GM23248 (cell line): Measurements from ENCODE around the gene RPS6KA5. TPM values are rescaled to one million over a fixed set of nuclear protein-coding genes. Genes with fewer than 3 reads are reported as not detected.
"Not testable (repeated sequence)": the region's sequence is repeated elsewhere in the genome, so short reads cannot be mapped to it uniquely, and the experiment has no call there.

Source experiments
- DNase-seq: peaks from one replicate; pipeline ENCODE4 v3.0.0-alpha.2; 2015
- H2AFZ ChIP-seq: fragments of 200-600 bp; sonication (generic); 2 replicates; pipeline ENCODE4 v1.6.1; 2016; ENCODE audit warnings: antibody characterized with exemption
- H3F3A ChIP-seq: fragments of 200-600 bp; sonication (generic); 2 replicates; pipeline ENCODE4 v1.6.1; 2016; ENCODE audit warnings: mild to moderate bottlenecking, antibody characterized with exemption, mixed run types; ENCODE audit not compliant: insufficient read depth
- H3K27ac ChIP-seq: fragments of 200-600 bp; sonication (generic); 2 replicates; pipeline ENCODE4 v1.5.1; 2016; ENCODE audit warnings: mild to moderate bottlenecking
- H3K27me3 ChIP-seq: fragments of 200-600 bp; sonication (generic); replicated peaks from 2 replicates; pipeline ENCODE4 v1.6.1; 2016; ENCODE audit warnings: mild to moderate bottlenecking; ENCODE audit not compliant: insufficient read depth
- H3K36me3 ChIP-seq: fragments of 200-600 bp; sonication (generic); 2 replicates; pipeline ENCODE4 v1.6.1; 2016; ENCODE audit warnings: low read depth, mild to moderate bottlenecking
- H3K4me1 ChIP-seq: fragments of 200-600 bp; sonication (generic); 2 replicates; pipeline ENCODE4 v1.6.1; 2016; ENCODE audit warnings: mild to moderate bottlenecking; ENCODE audit not compliant: insufficient read depth
- H3K4me2 ChIP-seq: fragments of 200-600 bp; sonication (generic); one replicate; pipeline ENCODE4 v1.6.1; 2016; ENCODE audit warnings: mild to moderate bottlenecking; ENCODE audit not compliant: unreplicated experiment
- H3K4me3 ChIP-seq: fragments of 200-600 bp; sonication (generic); 2 replicates; pipeline ENCODE4 v1.5.1; 2016; ENCODE audit warnings: mild to moderate bottlenecking
- H3K79me2 ChIP-seq: fragments of 200-600 bp; sonication (generic); 2 replicates; pipeline ENCODE4 v1.6.1; 2016; ENCODE audit warnings: mild to moderate bottlenecking; ENCODE audit not compliant: insufficient read depth
- H3K9ac ChIP-seq: fragments of 200-600 bp; sonication (generic); 2 replicates; pipeline ENCODE4 v1.6.1; 2016; ENCODE audit warnings: mild to moderate bottlenecking
- H3K9me2 ChIP-seq: fragments of 200-600 bp; sonication (generic); 2 replicates; pipeline ENCODE4 v1.6.1; 2016; ENCODE audit warnings: mixed run types, mild to moderate bottlenecking, moderate library complexity; ENCODE audit not compliant: insufficient read depth
- H3K9me3 ChIP-seq: fragments of 200-600 bp; sonication (generic); one replicate; pipeline ENCODE4 v1.6.1; 2017; ENCODE audit warnings: low read depth
- H4K20me1 ChIP-seq: fragments of 200-600 bp; sonication (generic); 2 replicates; pipeline ENCODE4 v1.6.0; 2016; ENCODE audit not compliant: insufficient read depth
- EZH2 ChIP-seq: fragments of 200-600 bp; sonication (generic); IDR thresholded peaks from 2 replicates; pipeline ENCODE4 v1.6.1; 2018; ENCODE audit warnings: antibody characterized with exemption, mild to moderate bottlenecking; ENCODE audit not compliant: insufficient read depth, poor library complexity, severe bottlenecking
- EZH2phosphoT487 ChIP-seq: fragments of 200-600 bp; sonication (generic); IDR thresholded peaks from 2 replicates; pipeline ENCODE4 v1.6.1; 2018; ENCODE audit warnings: antibody characterized with exemption, moderate library complexity, mild to moderate bottlenecking, low read depth; ENCODE audit not compliant: insufficient read depth
- WGBS, 2 experiments: methylation state at CpG; one replicate each; pipeline ENCODE4 v1.1.6; 2015 to 2017; ENCODE audit warnings: low lambda C conversion rate in 2 of 2, low coverage in 1 of 2; ENCODE audit errors: missing lambda C conversion rate in 2 of 2; 5-methylcytosine and 5-hydroxymethylcytosine counted together
- in situ Hi-C: fragments of 300-500 bp; cut with MboI; formaldehyde crosslinking; loops from 2 replicates; pipeline ENCODE4 v1.15.0; 2020
- polyA plus RNA-seq: library from polyadenylated mRNA; unstranded; fragments of >200 nt; fragmentation: Nextera tagmentation; extraction: Ambion mirVana; gene quantifications from 2 replicates; pipeline ENCODE4 v1.2.1, GENCODE V29; 2016
- total RNA-seq: library from RNA; depleted of rRNA; stranded (reverse); fragments of >200 nt; shearing (Covaris generic); gene quantifications from 2 replicates; pipeline ENCODE4 v1.2.3, GENCODE V29; 2014

RPS6KA5 gene
- total and polyA plus RNA-seq, 2 experiments from 2014 or later = 0.54 to 1.2 TPM

DNA sequence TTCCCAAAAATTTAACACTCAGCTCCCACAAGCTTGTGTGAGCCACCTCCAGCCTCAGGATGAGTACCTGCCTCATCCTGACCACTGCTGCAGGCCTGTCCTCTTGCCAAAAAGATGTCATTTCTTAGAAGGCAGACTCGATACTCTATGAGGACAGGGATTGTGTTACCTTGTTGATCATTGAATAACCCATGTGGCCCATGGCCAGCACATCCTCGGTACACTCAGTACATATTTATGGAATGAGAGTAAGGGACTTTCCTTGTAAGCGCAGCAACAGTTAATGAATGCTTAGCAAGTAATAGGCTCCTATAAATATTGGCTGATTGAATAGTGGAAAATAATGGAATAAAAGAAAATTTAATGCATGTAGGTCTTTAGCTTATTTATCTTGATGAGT, 38.1 kb upstream of the RPS6KA5 start:
- no peaks in the 10 kb centered on the region for H3K79me2 ChIP-seq
- H3K9ac ChIP-seq = no peak overlapping the region
- no peak overlapping the region for H3K4me3 ChIP-seq
- H2AFZ ChIP-seq = no peak overlapping the region
- in situ Hi-C loops = no loop called here
- no peaks in the 10 kb centered on the region for H3K9me2 ChIP-seq
- H3K27me3 ChIP-seq = peaks cover 7% of the 10 kb centered on the region; the same call in 1 of the 2 replicates
- H3K4me1 ChIP-seq = no peaks in the 10 kb centered on the region
- no peak for DNase-seq
- 49 to 50% methylated on average over 3 of the region's 3 CpGs for WGBS, 2 experiments
- no peak for TF ChIP-seq EZH2phosphoT487
- no peak for TF ChIP-seq EZH2
- H4K20me1 ChIP-seq = no peaks in the 10 kb centered on the region
- H3K27ac ChIP-seq = no peak overlapping the region
- H3K9me3 ChIP-seq = no peaks in the 10 kb centered on the region
- H3K36me3 ChIP-seq = no peaks in the 10 kb centered on the region
- no peak overlapping the region for H3K4me2 ChIP-seq
- no peaks in the 10 kb centered on the region for H3F3A ChIP-seq

GRCh38 chr14:91097657-91098056, 37.2 kb upstream of the RPS6KA5 start:
- H3K4me2 ChIP-seq, H2AFZ ChIP-seq, H3K9ac ChIP-seq, in situ Hi-C loops, H3K27me3 ChIP-seq, H3K4me3 ChIP-seq, DNase-seq, H3K79me2 ChIP-seq, H3K36me3 ChIP-seq, H4K20me1 ChIP-seq, H3K27ac ChIP-seq, H3K4me1 ChIP-seq, H3K9me3 ChIP-seq, H3K9me2 ChIP-seq, H3F3A ChIP-seq: not testable (repeated sequence)
- 74 to 77% methylated on average over 3 to 5 of the region's 5 CpGs for WGBS, 2 experiments

- no peak for DNase-seq
- no peaks in the 10 kb centered on the region for H3K4me1 ChIP-seq
- WGBS, 2 experiments = 63 to 69% methylated on average over 8 of the region's 8 CpGs
- no peaks in the 10 kb centered on the region for H3K9me2 ChIP-seq
- no peak overlapping the region for H3K27ac ChIP-seq
- no peaks in the 10 kb centered on the region for H3K9me3 ChIP-seq
- in situ Hi-C loops = no loop called here
- H3K4me2 ChIP-seq = no peak overlapping the region
- no peaks in the 10 kb centered on the region for H4K20me1 ChIP-seq
- no peaks in the 10 kb centered on the region for H3K36me3 ChIP-seq
- no peak overlapping the region for H3K9ac ChIP-seq
- TF ChIP-seq EZH2phosphoT487 (no peak), EZH2 (no peak)
- H3K79me2 ChIP-seq = no peaks in the 10 kb centered on the region
- H3F3A ChIP-seq = no peaks in the 10 kb centered on the region
- H3K27me3 ChIP-seq = peaks cover 5% of the 10 kb centered on the region; the same call in 1 of the 2 replicates
- no peak overlapping the region for H2AFZ ChIP-seq
- no peak overlapping the region for H3K4me3 ChIP-seq
These were observed 34.7 kb upstream of the RPS6KA5 start for GRCh38 chr14:91095178-91095577.

DNA sequence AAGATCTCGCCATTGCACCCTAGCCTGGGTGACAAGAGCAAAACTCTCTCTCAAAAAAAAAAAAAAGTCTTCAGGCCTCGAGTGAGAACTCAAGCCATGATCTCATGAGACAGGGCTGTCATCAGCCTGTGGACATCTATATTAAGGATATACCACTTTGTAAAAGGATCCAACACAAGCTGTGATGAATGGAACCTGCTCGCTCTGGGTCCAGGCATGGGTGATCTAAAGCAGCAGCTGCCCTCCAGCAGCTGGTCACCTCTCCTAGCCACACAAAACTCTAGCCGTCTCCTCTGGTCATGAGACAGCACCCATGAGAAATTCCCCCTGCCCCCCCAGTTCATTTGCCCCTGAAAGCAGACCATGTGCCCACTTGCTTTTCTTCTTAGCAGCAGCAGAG, 34.3 kb upstream of the RPS6KA5 start:
- Histone ChIP-seq H3F3A (no peaks in the 10 kb centered on the region), H3K36me3 (no peaks in the 10 kb centered on the region), H3K27me3 (0 out of 2 replicates have a peak, but pooled peaks cover 3% of the 10 kb centered on the region), H2AFZ (no peak overlapping the region), H3K4me1 (no peaks in the 10 kb centered on the region), H3K9me2 (no peaks in the 10 kb centered on the region), H4K20me1 (no peaks in the 10 kb centered on the region), H3K79me2 (no peaks in the 10 kb centered on the region), H3K4me3 (no peak overlapping the region), H3K27ac (no peak overlapping the region), H3K4me2 (no peak overlapping the region), H3K9ac (no peak overlapping the region), H3K9me3 (no peaks in the 10 kb centered on the region)
- in situ Hi-C loops = no loop called here
- no peak for TF ChIP-seq EZH2phosphoT487
- TF ChIP-seq EZH2 = no peak
- DNase-seq = no peak
- 51 to 56% methylated on average over 4 of the region's 4 CpGs for WGBS, 2 experiments

GRCh38 chr14:91093743-91094472, 33.5 kb upstream of the RPS6KA5 start:
- H3K27me3 ChIP-seq, H2AFZ ChIP-seq, H3K36me3 ChIP-seq, DNase-seq, H3F3A ChIP-seq, in situ Hi-C loops, H3K4me1 ChIP-seq, H3K79me2 ChIP-seq, H3K27ac ChIP-seq, H3K9me2 ChIP-seq, H4K20me1 ChIP-seq, H3K9ac ChIP-seq, H3K4me3 ChIP-seq, H3K9me3 ChIP-seq, H3K4me2 ChIP-seq: not testable (repeated sequence)
- WGBS, 2 experiments = 79 to 81% methylated on average over 12 to 14 of the region's 14 CpGs
